GM18517 (cell line): ENCODE data around the gene PCDHB8.
"Not testable (repeated sequence)": the region's sequence is repeated elsewhere in the genome, so short reads cannot be mapped to it uniquely, and the experiment has no call there.

Experiments used
- ATAC-seq: cut with Tn5 transposase; IDR thresholded peaks from one replicate; pipeline ENCODE4 v1.9.1; 2021; ENCODE audit warnings: mild to moderate bottlenecking, moderate library complexity; ENCODE audit not compliant: unreplicated experiment

PCDHB8 gene

GRCh38 chr5:141184117-141184855 is 6.7 kb downstream of the PCDHB8 start:
- not testable (repeated sequence) for ATAC-seq

GRCh38 chr5:141186897-141187512 is 9.4 kb downstream of the PCDHB8 start, which contains the start of gene PCDHB9:
PCDHB9 (plus strand) TSS chr5:141187161; CDS start chr5:141187319, 158 bp downstream.
- no peak for ATAC-seq

- not testable (repeated sequence) for ATAC-seq
Observed at GRCh38 chr5:141188682-141189081, 11.1 kb downstream of the PCDHB8 start.

- ATAC-seq = not testable (repeated sequence)
Observed at GRCh38 chr5:141189131-141189530, 11.5 kb downstream of the PCDHB8 start.

- ATAC-seq = no peak
Observed at GRCh38 chr5:141192110-141192725, 14.6 kb downstream of the PCDHB8 start, which contains the start of gene PCDHB10. PCDHB10 (plus strand) TSS chr5:141192353; CDS start chr5:141192553, 200 bp downstream.

GRCh38 chr5:141194332-141194731 is 16.7 kb downstream of the PCDHB8 start:
- ATAC-seq = not testable (repeated sequence)

GRCh38 chr5:141196363-141196762 is 18.8 kb downstream of the PCDHB8 start:
- ATAC-seq = no peak

- no peak for ATAC-seq
Observed at GRCh38 chr5:141199359-141200235, 22.0 kb downstream of the PCDHB8 start, which contains the start of gene PCDHB11. PCDHB11 (plus strand) TSS chr5:141199627; CDS start chr5:141199775, 148 bp downstream.

- ATAC-seq = not testable (repeated sequence)
Observed at GRCh38 chr5:141201126-141201525, 23.5 kb downstream of the PCDHB8 start.

- not testable (repeated sequence) for ATAC-seq
Observed at GRCh38 chr5:141201646-141202045, 24.1 kb downstream of the PCDHB8 start.

- ATAC-seq = no peak
Observed at GRCh38 chr5:141208478-141208877, 30.9 kb downstream of the PCDHB8 start, which contains the start of gene PCDHB12. PCDHB12 (plus strand) TSS chr5:141208719; CDS start chr5:141208908, 189 bp downstream.

GRCh38 chr5:141210281-141210680 is 32.7 kb downstream of the PCDHB8 start:
- ATAC-seq = not testable (repeated sequence)

- ATAC-seq = not testable (repeated sequence)
Observed at GRCh38 chr5:141210849-141211248, 33.3 kb downstream of the PCDHB8 start.

- not testable (repeated sequence) for ATAC-seq
Observed at GRCh38 chr5:141213656-141214339, 36.2 kb downstream of the PCDHB8 start, which contains the start of gene PCDHB13. PCDHB13 (plus strand) TSS chr5:141213919; CDS start chr5:141214124, 205 bp downstream.

GRCh38 chr5:141214583-141214982 is 37.0 kb downstream of the PCDHB8 start:
- ATAC-seq = not testable (repeated sequence)

GRCh38 chr5:141215504-141215903 is 37.9 kb downstream of the PCDHB8 start:
- not testable (repeated sequence) for ATAC-seq

GRCh38 chr5:141216035-141216434 is 38.4 kb downstream of the PCDHB8 start:
- ATAC-seq = not testable (repeated sequence)

GRCh38 chr5:141223112-141223783 is 45.7 kb downstream of the PCDHB8 start, which contains the start of gene PCDHB14:
PCDHB14 (plus strand) TSS chr5:141223343; CDS start chr5:141223506, 163 bp downstream.
- ATAC-seq = no peak

- not testable (repeated sequence) for ATAC-seq
Observed at GRCh38 chr5:141224844-141225243, 47.3 kb downstream of the PCDHB8 start.
